ENCODE results near the gene ISM1.

- TF ChIP-seq CTCF (IDR thresholded peaks at IDR 0.05): no peak
- no peak for TF ChIP-seq EP300 (IDR thresholded peaks at IDR 0.05)
- TF ChIP-seq POLR2A (IDR thresholded peaks at IDR 0.05): no peak
These were observed 115.4 kb downstream of the ISM1 start for GRCh38 chr20:13336308-13337089.
